ENCODE data around the gene USP1.

Gene USP1

GRCh38 chr1:62426237-62426636 is 10.6 kb upstream of the USP1 start:
- DNase-seq (ENCODE audit: low spot score) = no peak

- no peak for DNase-seq (ENCODE audit: low spot score)
Observed at GRCh38 chr1:62426794-62427193, 10.1 kb upstream of the USP1 start.

GRCh38 chr1:62428351-62428750 is 8.5 kb upstream of the USP1 start:
- no peak for DNase-seq (ENCODE audit: low spot score)

DNA sequence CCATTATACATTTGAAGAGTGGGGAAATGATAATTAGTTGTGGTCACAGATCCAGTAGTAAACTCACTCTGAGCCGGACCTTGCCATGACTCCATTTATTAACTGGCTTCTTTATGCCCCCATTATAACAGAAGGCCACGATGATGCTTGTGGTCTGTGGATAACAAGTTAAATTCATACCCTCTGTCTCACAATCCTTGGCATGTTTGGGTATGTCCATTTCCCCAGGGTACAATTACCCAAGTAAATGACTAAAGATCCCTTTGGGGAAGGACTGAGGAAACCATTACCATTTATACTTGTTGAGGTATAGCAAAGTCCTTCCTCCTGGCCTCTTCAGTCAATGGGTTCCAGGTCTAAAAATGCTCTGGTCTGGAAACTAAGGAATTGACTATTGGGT is 7.3 kb upstream of the USP1 start:
- DNase-seq (ENCODE audit: low spot score) = no peak

DNA sequence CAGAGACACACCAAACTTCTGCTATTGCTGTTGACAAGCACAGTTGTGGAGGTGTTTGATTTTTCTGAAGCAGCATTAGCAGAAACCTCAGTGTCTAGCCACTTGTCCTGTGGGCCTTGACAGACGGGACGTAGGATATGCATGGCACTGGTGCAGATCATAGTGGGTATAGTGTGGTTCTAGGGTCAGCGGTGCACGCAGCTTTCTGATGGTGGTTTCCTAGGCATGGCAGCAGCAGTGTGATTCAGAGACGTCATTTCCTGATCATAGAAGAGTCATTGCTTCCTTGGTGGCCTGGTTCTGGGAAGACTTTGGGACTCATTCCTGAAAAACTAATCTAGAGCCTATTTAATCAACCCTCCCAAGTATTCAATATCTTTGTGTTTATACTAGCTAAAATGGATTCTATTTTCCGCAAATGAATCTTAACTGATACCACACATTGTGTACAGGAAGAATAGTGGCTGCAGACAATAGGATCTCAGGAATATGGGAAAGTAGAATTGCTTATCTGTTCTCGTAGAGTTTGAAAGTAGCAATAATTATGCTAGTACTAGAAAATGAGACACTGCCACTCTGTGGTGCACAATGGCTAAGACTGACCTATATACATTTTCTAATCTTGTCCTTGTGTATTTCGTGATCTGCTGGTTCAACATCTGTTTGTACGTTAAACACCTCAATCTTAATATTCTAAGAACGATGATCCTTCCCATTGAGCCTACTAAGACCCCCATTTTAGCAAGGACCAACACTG is 2.8 kb upstream of the USP1 start:
- peak; percentile 14 for DNase-seq (ENCODE audit: low spot score)

GRCh38 chr1:62434618-62435001 is 2.2 kb upstream of the USP1 start:
- no peak for DNase-seq (ENCODE audit: low spot score)

- DNase-seq (ENCODE audit: low spot score) = no peak
Observed at GRCh38 chr1:62435231-62436038, 1.4 kb upstream of the USP1 start.

DNA sequence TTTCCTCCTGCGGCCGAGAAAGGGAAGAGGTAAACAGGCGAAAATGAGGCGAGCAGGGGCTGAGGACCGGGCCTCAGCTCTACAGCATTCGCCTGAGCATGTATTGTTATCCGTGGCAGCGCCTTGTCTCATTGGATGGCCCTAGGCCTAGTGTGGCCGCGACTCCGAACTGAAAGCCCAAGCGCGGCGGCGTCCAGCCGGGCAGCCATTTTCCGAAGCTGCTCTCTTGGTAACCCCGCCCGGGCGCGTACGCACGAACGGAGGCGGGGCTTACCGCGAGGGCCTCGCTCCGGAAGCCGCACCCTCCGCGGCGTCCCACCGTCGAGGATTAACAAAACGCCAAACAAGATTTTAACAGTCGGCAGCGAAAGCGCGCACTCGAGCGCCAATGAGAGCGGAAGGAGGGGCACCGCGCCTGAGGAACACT is 797 bp upstream of the USP1 start:
- no peak for DNase-seq (ENCODE audit: low spot score)

DNA sequence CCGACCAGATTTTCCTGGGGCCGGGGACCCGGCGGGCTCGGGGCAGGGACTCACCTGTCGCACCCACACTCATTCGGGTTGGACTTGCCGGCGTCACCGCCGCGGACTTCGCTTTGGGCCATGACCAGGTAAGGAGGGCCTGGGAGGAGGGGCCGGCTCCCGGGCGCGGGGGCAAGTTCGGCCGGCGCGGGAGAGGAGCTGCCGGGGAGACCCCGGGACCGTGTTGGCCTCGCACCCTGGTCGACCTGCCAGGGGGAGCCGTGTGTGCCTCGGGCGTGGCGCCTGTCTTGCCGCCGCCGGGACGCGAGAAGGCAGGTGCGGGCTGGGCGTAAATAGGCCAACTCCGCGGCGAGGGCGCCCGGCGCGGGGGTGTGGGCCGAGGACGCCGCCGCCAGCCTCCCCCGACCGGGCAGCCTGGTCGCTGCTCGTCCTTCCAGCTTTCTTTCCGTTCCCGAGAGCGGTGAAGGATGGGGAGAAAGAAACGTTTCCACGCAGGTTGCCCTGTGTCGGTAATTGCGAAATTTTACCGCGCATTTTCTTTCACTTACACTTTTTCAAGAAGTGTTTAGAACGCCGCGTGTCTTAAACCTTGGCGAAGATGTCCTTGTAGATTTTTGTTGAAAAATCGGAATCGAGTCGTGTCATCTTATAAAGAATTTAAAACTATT is 558 bp downstream of the USP1 start:
- DNase-seq (ENCODE audit: low spot score) = peak; percentile 13

GRCh38 chr1:62438163-62438562 is 1.3 kb downstream of the USP1 start:
- peak; percentile 28 for DNase-seq (ENCODE audit: low spot score)

DNA sequence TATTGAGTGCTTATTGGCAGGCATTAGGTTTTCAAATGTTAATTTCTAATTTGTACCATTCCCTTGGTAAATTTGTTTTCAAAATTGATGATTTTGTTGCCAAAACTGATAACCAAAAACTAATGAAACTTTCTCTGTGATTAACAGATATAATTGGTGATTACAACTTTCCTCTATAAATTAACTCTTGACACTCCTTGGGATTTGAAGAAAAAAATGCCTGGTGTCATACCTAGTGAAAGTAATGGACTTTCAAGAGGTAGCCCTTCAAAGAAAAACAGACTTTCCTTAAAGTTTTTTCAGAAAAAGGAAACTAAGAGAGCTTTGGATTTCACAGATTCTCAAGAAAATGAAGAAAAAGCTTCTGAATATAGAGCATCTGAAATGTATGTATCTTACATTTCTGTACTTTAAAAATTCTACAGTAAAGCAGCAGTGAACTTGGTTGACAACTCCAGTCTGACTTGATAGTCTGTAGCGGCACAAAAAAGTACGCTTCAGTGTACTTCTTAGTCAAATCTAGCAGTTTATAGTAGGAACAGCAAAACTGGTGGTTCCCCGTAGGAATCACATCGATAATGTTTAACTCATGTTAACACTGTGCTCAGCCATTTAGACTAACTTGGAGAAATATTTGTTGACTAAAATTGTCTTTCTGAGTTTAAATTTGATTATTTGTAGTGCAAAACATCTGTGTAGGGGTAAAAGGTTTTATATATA is 3.0 kb downstream of the USP1 start:
- no peak for DNase-seq (ENCODE audit: low spot score)

GRCh38 chr1:62444701-62445100 is 7.9 kb downstream of the USP1 start:
- no peak for DNase-seq (ENCODE audit: low spot score)

DNA sequence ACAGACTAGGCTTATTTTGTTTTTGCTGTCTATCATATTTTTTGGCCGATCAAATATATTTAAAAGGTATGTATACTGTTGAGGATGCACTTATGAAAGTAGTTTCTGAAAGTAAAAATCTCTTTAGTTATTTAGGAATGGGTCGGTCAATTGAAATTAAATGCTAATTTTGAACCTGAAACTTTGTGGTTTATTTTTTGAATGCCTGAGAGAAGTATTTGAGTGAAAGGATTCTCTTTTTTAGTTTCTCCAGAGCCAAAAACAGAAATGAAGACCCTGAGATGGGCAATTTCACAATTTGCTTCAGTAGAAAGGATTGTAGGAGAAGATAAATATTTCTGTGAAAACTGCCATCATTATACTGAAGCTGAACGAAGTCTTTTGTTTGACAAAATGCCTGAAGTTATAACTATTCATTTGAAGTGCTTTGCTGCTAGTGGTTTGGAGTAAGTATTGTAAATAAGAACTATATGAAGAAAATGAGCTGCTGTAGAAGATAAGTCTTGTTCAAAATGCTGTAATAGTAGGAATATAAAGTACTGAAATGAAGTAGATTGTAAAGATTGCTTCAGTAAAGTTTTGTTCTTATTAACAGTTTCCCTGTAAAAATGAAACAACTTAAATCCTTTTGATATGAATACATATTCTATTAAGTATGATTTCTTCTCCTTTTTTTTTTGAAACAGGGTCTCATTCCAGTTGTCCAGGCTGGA is 11.5 kb downstream of the USP1 start:
- no peak for DNase-seq (ENCODE audit: low spot score)

- no peak for DNase-seq (ENCODE audit: low spot score)
Observed at GRCh38 chr1:62450301-62450700, 13.5 kb downstream of the USP1 start.

DNA sequence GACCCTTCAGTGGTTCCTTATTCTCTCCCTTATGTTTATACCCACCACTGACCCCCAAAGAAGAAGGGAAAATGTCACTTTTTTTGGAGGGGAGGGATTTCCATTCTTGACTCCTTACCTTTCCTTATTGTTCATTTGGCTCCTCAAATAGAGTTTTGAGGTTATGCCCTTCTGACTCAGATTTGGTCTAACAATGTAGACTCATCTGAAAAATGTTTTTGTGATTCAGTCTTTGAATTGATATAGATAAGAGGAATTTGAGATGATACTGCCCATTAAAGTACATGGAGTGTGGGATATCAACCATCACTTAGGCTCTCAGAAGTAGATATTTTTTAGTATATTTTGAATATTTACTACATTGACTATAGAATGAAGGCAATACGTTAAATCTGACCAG is 16.1 kb downstream of the USP1 start:
- no peak for DNase-seq (ENCODE audit: low spot score)

- DNase-seq (ENCODE audit: low spot score) = no peak
Observed at GRCh38 chr1:62457955-62458354, 21.1 kb downstream of the USP1 start.

DNA sequence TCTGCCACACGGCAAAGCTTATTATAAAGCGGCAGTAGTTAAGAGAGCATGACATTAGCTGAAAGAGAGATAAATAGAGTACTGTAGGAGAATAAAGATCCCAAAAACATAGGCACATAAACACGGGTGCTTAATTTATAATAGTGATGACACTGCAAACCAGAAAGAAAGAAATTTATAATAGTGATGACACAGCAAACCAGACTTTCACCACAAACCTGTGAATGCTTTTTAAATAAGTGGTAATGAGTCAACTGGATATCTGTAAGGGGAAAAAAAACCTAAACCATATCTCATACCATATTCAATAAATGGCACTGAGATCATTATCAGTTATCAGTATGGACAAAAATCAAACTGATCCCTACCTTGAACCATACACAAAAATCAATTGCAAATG is 25.5 kb downstream of the USP1 start:
- DNase-seq (ENCODE audit: low spot score) = no peak

- peak; percentile 19 for DNase-seq (ENCODE audit: low spot score)
Observed at GRCh38 chr1:62467092-62467491, 30.2 kb downstream of the USP1 start.

DNA sequence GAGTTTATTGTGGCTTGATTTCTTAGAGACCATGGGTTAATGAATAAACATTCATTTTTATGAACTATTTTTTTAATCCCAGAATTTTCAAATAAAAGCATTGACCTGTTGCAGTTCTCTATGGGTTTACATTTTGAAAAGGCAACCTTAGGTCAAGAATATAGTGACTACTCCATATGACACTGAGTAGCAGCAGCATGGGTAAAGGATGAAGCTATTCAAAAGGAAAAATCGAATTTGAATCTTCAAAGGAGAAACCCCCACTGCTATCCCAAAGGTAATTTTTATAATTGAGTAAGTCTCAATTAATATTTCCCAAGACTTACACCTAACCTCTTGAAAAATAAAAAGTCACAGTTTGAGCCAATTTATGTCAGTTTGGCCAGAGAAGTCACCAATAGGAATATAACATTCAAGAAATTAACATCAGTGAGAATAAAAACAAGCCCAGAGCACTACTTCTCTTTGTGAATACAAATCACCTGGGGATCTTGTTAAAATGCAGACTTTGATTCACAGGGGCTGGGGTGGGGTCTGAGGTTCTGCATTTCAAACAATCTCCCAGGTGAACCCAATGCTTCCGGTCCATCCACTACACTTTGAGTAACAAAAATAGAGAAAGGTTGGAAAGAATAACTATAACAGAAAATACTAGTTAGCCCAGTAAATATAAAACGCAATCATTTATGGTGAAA is 39.8 kb downstream of the USP1 start:
- no peak for DNase-seq (ENCODE audit: low spot score)

DNA sequence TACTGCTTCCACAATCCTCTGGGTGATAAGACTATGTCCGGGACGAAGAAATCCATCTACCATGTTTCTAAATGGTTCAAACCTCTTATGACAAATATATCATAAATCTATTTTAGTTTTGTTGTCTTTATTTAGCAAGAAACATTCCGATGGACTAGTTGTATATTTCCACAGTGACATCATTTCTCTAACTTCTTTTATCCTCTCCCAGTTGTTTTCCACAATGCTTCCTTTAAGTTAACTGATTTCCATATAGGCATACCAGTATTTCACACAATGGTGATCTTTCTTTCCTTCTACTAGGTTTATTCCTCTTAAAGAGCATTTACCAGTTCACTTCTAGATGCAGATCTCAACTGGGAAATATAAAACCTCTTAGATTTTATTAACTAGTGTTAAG is 44.8 kb downstream of the USP1 start:
- DNase-seq (ENCODE audit: low spot score) = no peak

Data from cerebellar cortex (tissue), 1 donor.